ENCODE measurements around the gene GSG1L.

GSG1L gene

DNA sequence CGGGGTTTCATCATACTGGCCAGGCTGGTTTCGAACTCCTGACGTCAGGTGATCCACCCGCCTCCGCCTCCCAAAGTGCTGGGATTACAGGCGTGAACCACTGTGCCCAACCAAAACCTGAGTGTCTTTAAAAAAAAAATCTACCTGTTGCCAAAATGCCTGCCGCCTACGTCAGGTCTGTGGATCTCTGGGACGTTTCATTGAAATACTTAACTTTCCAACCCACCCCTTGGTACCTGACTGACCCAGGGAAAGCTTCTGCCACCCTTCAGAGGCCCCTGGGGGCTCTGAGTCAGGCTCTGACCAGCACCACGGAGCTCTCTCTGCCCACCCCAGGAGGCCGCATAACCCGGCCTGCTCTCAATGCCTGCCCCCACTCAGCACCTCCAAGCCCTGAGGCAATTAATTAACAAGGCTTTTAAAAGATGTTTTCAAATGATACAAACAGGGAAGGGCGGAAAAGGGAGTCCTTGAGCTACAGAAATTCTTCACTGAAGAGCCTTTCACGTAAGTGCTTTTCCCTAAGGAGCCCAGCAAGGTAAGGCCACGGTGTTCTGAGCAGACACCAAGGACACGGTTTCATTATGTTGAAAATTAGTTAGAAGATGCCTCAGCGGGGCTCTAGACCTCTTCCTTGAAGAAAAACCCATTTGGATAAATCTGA, 29.3 kb upstream of the GSG1L start:
- in situ Hi-C loops (cut with MboI; ENCODE audit: low sequenced_read_pairs), result no loop called here

DNA sequence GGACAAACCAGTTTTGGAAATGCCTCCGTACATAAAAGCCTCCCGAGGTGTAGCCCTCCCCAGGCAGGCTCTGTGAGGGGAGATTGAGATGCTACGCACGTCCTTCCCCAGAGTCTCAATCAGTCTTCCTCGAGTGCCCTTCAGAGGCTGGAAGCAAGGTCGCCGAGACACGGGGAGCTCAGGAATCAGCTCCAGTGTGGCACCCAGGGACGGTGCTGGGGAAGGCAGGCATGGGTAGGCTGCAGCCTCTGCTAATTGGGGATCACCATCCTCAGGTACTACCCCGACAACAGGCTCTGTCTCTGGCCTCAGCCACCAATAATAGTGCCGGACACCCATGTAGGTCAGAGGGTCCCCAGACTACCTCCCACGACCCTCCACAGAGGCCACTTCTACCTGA, 28.1 kb upstream of the GSG1L start:
- in situ Hi-C loops (cut with MboI; ENCODE audit: low sequenced_read_pairs), result no loop called here

DNA sequence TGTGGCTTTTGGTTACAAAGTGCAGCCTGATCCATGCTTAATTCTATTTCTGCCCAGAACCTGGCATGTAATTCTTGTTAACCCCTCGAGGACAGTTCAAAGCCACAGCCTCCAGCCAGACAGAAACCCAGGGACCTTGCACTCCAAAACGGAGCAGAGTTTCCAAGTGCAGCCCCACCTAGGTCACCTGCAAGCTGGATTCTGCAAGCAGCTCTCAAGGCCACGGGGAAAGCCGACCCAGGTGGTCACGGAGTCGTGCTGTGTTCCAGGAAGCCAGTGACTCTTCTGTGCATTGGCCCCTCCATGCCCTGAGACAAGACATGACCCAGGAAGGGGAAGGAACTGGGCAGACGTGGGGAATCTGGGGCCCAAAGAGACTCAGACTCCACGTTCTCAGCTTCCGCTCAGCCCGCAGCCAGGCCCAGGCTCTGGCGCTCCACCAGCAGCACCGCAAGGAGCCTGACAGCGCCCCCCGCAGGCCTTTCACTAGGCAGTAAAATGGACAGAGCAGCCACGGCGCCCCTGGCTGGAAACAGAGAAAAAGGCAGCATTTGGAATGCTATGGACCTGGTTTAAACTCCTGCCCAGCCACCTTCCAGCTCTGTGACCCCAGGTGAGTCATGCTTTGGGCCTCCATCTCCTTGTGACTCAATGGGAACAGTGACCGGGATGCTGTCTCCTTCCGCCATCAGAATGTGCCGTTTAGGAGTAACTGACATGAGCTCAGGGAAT, 27.3 kb upstream of the GSG1L start:
- in situ Hi-C loops (cut with MboI; ENCODE audit: low sequenced_read_pairs), result no loop called here

DNA sequence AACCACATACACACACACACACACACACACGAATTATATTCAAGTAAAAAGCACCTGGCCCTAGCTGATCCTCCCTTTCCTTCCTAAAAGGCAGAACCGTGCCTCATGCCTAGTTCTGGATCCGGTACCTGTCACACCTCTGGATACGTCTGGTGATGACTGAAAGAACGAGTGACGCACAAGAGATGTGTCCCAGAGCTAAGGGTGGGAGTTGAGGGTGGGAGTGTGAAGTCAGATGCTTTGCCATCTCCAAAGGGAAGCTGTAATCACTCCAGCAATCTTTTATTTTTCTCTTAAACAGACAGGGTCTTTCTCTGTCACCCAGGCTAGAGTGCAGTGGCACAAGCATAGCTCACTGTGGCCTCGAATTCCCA, 26.5 kb upstream of the GSG1L start:
- in situ Hi-C loops (cut with MboI; ENCODE audit: low sequenced_read_pairs), result no loop called here

DNA sequence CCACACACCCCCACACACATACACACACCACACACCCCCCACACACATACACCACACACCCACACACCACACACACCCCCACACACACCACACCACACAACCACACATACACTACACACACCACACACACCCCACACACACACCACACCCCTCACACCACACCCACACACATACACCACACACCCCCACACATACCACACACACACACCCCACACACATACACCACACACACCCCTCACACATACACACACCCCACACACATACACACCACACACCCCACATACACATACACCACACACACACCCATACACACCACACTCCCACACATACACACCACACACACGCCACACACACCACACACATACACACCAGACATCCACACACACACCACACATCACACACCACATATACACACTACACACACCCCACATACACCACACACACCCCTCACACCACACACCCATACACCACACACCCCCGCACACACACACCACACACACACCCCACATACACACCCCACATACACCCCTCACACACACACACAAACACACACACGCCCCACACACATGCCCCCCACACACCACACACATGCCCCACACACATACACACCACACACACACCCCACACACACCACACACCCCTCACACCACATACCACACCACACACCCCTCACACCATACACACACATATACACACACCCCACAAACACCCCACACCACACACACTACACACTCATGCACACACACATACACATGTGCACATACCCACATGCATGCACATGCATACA, 25.9 kb upstream of the GSG1L start:
- in situ Hi-C loops (cut with MboI; ENCODE audit: low sequenced_read_pairs), result no loop called here

DNA sequence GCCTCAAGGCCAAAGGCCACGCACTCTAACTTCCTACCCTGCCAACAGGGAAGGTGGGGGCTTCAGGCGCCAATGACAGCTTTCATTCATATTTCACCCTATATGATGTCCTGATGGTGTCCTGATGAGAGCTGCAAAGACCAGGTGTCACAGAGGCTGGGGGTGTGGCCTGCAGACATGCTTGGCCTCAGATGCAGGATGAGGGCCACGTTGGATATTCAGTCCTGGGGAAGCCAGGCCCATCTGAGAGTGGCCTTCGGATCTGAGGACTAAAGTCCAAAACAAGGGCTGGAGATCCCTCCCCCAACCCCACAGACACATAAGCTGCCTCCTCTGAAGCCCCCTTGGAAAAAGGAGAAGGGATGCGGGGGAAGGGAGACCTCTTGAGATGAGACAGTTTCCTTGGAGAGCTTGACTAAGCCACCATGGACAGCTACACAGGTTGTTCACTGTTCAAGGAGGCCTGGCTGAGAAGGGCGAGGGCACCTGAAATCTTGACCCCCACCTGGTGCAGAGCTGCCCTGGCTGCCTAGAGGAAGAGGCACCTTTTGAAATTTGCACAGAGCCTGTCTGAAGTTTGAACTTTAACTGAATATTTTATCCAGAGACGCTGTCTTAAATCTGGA, 24.3 kb upstream of the GSG1L start:
- in situ Hi-C loops (cut with MboI; ENCODE audit: low sequenced_read_pairs), result no loop called here

DNA sequence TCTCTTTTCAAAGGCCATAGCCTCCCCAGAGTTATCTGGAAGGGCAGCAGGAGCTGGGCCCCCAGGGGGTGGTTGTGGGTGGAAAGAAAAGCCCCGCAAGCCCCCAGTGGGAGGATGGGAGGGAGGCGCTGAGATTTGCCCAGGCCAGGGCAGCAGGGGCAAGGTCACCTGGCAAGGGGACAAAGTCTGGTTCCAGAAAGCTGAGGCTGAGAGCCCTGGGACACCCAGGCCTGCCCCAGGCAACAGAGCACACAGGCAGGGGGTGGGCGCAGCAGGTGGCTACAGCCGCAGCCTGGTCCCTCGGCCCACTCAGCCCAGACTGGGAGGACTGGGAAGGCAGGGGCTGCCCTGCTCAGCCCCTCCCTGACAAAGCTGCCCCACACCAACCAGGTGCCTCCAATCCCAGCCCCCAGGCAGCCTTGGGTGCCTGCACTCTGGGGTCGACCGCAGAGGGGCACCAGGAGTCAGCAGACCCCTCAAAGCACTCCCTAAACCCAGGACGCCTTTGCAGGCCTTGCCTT, 23.7 kb upstream of the GSG1L start:
- in situ Hi-C loops (cut with MboI; ENCODE audit: low sequenced_read_pairs), result no loop called here

DNA sequence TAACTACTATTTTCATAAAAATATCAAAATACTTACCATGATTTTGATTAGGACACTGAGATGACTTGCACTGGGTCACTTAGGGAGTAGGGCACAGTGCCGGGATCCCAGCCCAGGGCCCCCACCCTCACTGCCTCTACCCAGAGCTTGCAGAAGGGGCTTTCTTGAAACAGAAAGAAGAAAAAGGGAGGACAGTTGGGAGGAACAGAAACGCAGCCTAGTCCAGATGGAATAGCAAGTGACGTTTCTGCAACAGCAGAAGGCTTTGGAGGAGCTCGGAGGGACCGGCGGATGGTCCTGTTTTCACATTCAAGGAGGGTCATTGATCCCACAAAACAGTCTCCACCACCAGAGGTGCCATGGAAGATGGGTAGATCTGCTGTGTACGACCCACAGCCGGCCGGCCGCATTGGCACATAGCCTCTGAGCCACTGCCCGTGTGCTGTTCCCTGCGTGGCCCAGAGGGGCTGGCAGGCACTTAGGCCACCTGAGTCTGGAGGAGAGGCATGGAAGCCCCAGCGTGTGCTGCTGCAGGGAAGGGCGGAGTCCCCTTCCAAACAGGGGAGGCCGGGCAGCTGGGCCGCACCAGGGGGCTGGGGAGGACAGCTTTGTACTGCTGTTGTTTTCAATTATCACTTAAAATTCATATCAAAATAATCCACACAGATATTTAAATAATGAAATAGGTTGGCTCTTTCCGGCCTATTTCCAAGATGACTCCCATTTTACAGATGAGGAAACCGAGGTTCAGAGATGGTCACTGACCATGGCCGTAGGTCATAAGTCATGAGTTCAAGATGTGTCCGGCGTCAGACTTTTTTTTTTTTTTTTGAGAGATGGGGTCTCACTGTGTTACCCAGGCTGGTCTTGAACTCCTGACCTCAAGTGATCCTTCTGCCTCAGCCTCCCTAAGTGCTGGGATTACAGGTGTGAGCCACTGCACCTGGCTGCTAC, 22.9 kb upstream of the GSG1L start:
- in situ Hi-C loops (cut with MboI; ENCODE audit: low sequenced_read_pairs), result no loop called here

DNA sequence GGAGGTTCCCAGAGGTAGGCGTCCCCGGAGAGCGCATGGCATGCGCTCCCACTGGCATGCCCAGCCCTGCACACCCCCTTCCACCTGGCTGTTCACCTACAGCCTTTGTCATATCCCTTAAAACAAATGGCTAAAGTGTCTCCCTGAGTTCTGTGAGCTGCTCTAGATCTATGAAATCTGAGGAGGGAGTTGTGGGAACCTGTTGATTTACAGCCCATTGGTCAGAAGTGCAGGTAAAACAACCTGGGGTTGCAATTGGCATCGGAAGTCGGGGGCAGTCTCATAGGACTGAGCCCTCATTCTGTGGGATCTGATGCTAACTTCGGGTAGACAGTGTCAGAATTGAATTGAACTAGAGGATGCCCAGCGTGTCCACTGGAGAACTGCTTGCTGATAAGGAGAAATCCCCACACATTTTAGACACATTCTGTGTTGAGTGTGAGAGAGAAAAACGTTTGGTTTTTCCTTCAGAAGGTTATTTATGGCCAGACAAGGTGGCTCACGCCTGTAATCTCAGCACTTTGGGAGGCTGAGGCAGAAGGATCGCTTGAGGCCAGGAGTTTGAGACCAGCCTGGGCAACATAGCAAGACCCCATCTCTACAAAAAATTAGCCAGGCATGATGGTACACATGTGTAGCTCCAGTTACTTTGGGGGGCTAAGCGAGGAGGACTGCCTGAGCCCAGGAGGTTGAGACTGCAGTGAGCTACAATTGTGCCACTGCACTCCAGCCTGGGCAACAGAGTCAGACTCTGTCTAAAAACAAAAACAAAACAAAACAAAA, 22.1 kb upstream of the GSG1L start:
- in situ Hi-C loops (cut with MboI; ENCODE audit: low sequenced_read_pairs), result no loop called here

DNA sequence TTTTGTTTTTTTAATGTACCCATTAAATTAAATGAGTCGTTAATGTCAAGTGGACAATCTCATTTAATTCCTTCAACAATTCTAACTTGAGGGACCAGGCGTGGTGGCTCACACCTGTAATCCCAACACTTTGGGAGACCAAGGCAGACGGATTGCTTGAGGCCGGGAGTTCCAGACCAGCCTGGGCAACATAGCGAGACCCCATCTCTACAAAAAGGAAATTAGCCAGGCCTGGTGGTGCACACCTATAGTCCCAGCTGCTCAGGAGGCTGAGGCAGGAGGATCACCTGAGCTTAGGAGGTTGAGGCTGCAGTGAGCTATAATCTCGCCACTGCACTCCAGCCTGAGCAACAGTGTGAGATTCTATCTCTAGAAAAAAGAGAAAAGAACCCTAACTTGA, 20.7 kb upstream of the GSG1L start:
- in situ Hi-C loops (cut with MboI; ENCODE audit: low sequenced_read_pairs), result no loop called here

DNA sequence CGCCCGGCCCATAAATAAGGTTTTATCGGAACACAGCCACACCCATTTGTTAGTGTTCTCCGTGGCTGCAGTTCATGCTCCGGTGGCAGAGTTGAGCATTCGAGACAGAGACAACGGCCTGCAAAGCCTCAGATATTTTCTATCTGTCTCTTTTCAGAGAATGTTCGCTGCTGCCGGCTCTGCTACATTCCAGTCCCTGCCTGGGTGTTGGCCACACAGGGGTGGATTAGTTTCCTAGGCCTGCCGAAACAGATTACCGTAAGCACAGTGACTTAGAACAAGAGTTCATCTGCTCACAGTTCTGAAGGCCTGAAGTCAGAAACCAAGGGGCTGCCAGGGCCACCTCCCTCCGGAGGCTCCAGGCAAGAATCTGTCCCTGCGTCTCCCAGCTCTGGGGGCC, 19.1 kb upstream of the GSG1L start:
- in situ Hi-C loops (cut with MboI; ENCODE audit: low sequenced_read_pairs), result no loop called here

DNA sequence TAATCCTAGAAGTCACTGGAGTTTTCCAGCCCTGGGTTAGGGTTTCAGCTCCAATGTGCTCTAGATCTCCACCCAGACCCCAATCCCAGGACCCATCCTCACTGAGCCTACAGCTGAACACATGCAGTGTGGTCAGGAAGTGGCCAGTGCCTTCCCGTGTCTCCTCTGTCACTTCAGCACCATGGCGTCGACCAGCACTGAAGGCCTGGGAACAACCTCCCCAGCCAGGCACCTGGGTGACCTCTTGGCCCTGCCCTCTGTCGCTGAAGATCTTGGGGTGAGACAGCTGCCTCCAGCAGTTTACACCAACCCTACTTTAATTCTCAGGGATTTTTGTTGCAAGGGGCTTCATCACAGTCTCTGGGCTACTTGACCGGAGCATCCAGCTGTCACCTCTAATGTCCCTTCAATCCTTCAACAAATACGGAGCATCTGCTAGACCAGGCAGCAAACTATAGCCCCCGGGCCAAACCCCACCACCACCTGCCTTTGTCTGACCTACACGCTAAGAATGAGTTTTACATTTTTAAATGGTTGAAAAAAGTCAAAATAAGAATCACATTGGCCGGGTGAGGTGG, 18.0 kb upstream of the GSG1L start:
- in situ Hi-C loops (cut with MboI; ENCODE audit: low sequenced_read_pairs), result no loop called here

DNA sequence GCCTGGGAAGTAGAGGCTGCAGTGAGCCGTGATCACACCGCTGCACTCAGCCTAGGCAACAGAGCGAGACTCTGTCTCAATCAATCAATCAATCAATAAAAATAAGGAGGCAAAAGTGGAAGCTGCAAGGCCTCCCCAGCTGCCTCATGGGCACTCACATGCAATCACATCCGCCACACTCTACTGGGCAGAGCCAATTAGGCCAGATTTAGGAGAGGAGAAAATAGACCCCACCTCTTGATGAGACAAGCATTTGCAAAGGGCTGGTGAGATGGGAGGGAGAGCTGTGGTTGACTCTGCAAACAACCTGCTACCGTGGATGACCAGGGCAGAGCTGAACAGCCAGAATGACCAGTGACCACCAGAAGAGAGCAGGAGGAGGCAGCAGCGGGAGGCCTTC, 14.7 kb upstream of the GSG1L start:
- in situ Hi-C loops (cut with MboI; ENCODE audit: low sequenced_read_pairs), result no loop called here

DNA sequence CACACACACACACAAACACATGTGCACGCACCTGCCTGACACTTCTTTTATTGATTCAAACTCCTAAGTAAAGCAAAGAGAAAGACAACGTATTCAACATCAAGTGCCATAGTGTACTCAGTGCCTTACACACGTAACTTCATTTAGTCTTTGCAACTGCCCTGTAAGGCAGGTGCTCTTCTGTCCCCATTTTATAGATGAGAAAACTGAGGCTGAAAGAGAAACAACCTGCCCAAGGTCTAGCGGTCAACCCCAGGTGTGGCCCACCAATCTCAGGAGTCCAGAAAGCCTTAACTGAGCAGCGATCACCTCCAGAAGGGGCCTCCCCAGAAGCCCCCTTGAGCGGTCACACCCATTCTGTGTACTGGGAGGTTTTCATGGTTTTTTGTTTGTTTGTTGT, 10.3 kb upstream of the GSG1L start:
- in situ Hi-C loops (cut with MboI; ENCODE audit: low sequenced_read_pairs), result no loop called here

DNA sequence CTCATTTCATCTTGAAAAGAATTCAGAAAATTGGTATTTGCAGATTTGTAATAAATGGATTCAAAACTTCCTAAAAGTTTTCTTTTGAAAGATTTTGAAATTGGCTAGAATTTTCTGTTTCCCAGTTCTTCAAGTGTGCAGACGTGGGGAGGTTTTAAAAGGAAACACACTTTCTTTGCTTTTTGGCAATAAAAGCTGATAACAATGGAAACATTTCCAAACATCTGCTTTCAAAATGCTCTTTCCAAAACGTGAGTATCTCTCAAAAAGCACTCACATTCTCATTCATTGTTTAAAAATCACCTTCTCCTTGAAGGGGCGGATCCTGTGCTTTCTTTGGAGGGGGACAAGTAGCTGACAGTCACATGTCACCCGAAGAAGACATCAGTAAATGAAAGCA, 8.6 kb upstream of the GSG1L start:
- in situ Hi-C loops (cut with MboI; ENCODE audit: low sequenced_read_pairs), result no loop called here

DNA sequence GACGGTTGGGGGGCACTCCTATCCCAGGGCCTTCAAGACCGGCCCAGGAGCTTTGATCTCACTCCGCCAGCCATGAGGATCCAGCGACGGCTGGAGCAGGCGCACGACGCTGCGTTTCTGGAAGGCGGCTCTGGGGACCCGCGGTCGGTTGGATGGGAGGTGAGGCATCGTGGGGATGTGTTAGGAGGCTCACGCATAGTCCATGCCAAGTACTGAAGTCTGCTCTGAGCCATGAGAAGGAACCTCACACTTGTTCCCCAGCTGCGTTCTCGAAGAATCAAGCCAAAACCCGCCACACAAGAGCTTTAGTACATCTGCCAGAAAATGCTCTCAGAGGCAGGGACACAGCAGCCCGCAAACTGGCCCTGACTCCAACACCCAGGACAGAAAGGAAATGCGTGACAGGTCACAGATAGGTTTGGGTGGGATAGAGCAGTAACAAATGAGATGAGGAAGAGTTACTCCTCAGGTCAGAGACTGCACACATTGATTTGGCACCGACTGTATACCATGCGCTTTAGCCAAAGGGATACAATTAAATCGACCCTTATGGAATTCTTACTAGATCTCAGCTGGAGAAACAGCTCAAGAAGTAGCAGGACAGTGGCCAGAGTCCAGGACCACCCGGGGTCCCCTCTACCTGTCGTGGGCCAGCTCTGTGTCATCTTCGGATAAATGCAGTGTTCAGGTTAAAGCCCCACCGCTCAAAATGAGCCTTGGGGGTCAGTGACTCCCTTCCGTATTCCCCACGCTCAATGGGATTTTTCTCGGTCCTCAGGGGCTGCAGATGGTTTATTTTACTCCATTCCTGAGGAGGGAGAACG, 6.7 kb upstream of the GSG1L start:
- in situ Hi-C loops (cut with MboI; ENCODE audit: low sequenced_read_pairs), result no loop called here

DNA sequence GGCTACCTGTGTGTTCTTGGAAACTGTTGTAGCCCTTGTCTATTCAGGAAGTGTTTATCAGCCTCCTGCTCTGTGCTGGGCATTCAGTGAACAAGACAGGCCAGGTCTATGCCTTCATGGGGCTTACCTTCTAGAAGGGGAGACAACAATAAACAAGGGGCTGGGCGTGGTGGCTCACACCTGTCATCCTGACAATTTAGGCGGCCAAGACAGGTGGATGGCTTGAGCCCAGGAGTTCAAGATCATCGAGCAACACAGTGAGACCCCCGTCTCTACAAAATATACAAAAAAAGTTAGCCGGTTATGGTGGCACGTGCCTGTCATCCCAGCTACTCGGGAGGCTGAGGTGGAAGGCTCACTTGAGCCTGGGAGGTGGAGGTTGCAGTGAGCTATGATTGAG, 5.5 kb upstream of the GSG1L start:
- in situ Hi-C loops (cut with MboI; ENCODE audit: low sequenced_read_pairs), result no loop called here

DNA sequence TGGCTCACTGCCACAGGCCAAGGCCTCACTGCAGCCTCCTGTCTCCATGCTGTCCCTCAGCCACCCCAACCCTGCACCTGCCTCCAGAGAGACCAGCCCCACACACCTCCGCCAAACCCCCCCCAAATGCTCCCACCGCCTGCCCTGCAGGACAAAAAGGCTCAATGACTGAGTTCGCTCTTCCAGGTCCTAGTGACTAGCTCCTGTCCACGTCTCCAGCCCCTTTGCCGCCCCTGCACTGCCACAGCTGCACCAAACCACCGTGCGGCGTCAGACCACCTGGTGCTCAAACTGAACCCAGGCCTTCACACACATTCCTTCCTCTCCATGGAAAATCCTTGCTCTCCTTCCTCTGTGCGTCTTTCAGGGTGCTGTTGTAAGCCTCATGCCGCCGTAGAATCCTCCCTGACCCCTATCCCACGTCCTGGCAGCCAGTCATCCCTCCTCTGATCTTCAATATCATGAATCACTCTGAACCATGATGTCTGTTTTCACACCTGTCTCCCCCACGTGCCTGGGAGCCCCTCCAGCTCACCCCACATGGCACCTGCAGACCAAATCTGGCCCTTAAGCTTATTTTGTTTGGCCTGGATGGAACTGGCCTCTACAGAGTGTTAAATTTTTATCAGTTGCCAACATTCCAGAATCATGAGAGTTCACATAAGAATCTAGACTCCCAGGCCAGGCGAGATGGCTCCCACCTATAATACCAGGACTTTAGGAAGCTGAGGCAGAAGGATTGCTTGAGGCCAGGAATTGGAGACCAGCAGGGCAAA, 4.3 kb upstream of the GSG1L start:
- in situ Hi-C loops (cut with MboI; ENCODE audit: low sequenced_read_pairs), result no loop called here

Measured in HL-60/S4 (cell line).